ENCODE measurements around the gene EGLN2.

GRCh38 chr19:40759352-40759751 lies 39.6 kb upstream of the EGLN2 start:
- TF ChIP-seq FOXM1 (IDR thresholded peaks at IDR 0.05; ENCODE audit: borderline replicate concordance, low read depth) (no peak), REST (IDR thresholded peaks at IDR 0.05; ENCODE audit: low read depth) (no peak), CEBPB (IDR thresholded peaks at IDR 0.05) (no peak), MAX (IDR thresholded peaks at IDR 0.05) (no peak), TAF1 (IDR thresholded peaks at IDR 0.05; ENCODE audit: low read depth) (no peak)

Measured in Ishikawa (cell line).